Inferior parietal cortex (tissue), 1 donor: ENCODE results near the gene FKBP10.

Source experiments
- DNase-seq: peaks from one replicate; pipeline ENCODE4 v3.0.0-alpha.2; 2016; ENCODE audit errors: extremely low spot score

Gene FKBP10

DNA sequence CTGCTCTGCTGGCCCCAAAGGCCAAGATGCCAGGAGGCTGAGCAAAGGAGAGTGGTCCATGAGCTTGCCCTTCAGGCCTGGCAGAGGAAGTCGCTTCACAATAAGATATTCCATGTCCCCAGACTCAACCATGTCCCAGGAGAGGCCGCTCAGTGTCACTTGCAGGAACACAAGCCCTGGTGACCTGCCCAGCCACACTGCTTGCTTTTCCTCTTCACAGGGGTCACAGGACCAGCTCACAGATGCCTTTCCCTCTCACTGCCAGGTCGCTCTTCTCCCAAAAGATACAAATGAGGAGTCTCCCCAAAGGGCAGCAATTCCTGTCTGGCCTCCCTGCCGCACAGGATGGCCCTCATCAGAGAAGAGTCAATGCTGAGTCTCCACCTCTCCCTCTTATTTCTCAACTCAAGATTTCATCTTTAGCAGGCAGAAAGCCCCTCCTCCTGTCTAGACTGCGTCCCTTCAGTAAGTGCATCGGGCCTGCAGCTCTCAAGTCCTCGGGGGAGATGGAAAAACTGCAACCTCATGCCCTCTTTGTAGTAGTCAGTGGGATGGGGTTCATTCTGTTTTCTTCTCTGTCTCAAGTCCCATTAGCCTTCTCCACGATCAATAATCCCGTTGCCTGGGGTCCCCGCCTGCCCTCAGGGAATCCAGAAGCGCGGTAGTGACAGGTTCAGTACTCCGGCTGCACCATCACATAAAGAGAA lies 31.2 kb upstream of the FKBP10 start:
- no peak for DNase-seq

DNA sequence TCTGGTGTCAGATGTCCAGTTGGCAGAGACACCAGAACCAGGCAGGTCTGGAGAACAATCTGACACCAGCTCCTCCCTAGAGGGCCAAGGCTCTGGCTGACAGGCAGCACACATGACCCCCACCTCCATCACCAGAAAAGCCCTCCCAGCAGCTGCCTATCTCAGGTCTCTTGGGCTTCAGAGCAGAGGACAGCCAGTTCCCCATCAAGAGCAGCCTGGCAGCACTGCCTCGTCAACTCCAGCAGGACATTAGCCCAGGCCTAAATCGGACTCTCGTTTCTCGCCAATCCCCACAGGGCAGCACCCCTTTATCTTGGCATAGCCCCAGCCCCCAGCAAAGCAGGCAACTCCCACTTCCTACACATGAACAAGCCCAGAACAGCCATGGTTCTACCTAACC lies 30.7 kb upstream of the FKBP10 start:
- DNase-seq = no peak

DNA sequence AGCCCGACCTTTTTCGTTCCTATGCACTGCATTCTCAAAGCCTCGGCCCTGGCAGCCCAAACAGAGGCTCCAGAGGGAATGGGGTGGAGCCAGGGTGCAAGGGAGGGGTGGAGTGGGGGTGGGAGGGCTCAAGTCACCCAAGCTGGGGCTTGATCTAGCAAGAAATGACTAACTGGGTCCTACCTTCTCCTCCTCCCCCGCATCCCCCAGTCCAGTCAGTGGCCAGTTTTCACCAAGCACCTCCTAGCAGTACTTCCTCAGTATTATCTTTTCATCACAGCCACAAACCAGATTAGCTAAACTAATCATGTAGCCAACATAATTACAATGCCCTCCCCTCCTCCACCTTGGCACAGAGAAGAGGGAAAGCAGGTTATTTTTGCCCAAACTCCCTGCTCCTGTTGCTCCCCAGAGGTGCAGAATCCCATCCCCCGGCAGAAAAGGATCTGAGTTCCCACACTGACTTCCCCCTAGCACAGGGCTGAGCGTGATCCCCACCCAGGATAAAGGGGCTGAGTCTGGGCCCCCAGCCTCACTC lies 28.5 kb upstream of the FKBP10 start:
- DNase-seq = no peak

DNA sequence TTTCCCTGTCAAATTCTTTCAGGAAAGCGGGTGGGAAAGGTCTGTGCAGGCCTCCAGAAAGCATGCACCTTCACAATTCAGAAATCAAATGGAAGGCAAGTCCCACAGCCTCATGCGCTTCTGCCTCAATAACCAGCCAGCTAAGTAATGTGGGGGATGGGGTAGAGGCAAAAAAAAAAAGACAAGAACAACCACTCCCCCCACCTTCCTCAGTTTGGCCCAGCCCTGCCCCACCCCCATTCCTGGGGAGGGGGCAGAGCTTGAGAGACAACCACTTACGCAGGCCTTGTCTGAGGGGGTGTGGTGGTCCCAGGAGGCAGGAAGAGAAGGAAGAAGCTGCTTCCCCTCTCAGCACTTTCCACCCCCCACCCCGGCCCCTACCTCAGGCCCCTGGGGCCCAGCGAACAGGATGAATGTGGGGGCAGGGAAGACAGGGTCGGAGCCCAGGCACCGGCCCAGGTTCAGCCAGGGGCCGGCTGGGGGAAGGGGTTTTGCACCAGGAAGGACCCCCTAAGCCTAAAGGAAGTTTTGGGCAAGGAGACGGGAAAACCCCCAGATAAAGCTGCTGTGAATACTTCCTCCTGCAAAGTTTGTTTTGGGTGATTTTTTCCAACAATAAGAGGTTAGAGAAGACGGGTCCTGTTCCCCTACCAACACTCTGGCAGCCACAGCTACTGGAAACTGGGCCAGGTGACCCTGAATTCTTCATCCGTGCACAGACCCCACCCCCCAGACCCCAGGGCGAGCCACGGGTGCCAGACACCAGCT lies 27.5 kb upstream of the FKBP10 start:
- DNase-seq = no peak

DNA sequence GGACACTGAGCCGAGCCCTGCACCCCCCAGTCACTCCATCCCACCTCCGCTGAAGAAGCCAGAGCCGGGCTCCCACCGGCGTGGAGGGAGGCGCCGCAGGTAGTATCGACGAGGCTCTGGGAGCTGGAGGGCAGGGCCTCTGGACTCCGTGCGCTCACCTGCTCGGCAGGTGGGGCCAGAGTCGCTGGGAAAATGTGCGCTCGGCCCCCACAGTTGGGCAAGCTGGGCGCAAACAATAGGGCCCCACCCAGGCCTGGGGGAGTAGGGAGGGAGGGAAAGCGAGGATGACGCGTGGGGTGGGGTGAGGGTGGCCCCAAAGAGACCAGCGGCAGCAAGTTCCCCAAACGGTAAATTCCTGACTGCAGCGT lies 27.0 kb upstream of the FKBP10 start:
- DNase-seq = no peak

DNA sequence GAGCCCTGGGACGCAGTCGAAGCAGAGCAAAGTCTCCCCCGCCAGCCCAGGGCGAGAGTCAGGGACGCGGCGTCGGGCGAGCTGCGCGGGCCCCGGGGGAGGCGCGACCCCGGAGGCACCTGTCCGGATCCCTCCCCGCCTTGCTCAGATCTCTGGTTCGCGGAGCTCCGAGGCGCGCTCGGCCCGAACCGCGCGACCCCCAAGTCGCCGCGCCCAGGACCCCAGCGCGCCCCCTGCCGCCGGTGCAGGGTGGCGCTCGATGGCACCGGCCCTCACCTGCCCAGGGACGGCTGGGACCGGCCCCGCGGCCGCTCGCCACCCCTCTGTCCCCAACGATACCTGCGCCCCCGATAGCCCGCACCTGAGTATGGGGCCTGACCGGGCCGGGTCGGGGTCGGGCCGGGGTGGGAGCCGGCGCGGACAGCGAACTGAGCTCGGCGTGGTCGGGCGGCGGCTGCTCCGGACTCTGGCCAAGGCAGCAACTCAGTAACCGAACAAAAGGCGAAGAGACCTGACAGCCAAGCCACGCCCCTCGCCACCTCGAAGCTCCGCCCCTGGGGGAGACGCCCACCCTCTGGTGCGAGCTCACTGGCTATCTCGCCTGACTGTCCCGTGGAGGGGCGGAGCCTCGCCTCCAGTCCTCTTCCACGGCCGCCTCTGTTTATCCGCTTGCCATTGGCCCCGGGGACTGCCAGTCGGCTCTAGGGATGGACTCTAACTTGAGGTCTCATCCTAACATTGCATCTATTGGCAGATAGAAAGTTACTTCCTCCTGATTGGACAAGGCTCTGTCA lies 26.4 kb upstream of the FKBP10 start, which contains the start of gene JUP:
Gene JUP (minus strand): TSS at position 485 of the 794 bp plus-strand sequence. CDS start 14,857 bp downstream, outside the sequence.
- peak; percentile 99 for DNase-seq

DNA sequence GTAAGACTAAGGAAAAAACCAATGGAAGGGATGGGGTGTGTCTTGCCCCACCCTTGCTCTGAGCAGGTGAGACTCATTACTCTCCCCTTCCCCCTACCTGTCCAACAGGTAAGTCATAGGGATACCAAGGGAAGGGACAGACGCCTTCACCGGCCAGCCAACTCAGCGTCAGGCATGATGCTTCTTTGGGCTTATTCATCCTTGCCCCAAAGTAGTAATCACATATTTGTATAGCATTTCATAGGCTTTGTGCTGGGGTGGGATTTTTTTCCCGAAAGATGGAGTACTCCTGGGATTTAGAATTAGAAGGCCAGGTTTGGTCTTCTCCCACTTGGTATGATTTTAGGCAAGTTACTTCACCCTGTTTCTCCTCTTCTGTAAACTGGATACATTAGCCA lies 25.8 kb upstream of the FKBP10 start:
- no peak for DNase-seq

DNA sequence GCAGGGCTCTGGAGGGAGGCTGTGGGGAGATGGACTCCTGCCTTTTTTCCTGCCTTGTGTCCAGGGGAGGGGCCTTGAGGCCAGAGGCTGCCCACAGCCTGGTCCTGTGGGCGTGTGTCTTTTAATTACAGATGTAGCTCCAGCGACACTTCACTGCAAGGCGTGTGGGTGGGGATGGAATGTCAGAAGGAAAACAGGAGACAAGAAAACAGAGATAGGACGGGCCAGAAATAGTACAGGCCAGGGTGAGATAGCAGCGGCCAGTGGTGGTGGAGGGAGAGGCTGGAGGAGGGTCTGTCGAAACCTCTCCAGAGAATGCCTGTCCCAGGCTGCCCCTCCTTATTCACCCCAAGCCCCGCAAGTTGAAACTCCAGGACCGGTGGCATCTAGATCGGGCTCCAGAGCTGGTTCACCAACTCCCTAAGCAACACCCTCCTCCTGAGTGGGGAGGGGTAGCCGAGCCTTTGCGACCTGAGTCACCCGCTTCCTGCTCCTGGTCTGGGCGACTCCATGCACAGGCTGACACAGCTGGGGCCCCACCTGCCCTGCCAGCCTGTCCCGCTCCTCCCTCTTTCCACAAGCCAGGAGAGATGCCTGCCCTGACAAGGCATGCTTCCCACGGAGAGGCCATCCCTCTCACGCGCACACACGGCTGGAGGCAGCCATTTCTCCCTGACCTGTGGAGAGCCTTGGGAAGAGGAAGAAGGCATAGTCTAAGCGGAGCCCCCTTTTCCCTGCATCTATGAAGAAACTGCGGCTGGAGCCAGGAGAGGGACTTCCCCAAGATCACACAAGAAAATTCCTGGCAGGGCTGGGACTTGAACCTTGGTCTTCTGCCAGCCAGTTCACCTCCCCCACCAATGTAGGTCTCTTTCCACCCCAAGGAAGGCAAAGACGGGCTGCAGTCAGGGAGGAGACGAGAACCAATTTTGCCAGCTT lies 19.7 kb upstream of the FKBP10 start:
- DNase-seq = no peak

DNA sequence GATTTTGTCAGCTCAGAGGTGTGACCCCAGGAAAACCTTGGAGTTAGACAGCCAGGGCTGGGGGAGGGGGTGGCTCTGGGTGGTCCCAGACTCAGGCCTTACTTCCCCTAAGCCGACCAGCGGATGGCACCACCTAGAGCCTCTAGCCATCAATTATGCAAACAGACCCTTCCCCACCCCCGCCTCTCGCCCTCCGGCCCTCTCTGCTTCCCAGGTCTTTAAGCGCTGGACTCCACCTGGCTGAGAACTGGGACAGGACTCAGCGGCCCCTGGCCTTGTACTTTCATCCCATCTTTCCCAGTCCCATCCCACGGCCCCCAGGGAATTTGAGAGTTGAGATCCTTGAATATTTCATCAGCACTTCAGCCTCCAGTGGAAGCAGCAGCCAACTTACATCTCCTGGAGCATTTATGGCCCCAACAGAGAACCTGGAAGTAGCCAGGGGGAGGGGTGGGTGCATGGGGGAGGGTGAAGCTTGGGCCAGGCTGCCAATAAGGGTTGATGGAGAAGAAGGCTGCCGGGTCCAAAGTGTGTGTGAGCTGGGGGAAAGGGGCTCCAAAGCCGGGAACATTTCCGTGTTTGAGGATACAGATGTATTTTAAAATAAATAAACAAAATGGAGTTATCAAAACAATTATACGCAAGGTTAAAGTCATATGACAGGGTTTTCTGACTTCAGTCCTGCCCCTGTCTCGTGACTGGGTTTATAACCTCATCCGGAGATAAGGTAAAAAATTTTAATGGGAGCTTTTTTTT lies 18.8 kb upstream of the FKBP10 start:
- DNase-seq = no peak

DNA sequence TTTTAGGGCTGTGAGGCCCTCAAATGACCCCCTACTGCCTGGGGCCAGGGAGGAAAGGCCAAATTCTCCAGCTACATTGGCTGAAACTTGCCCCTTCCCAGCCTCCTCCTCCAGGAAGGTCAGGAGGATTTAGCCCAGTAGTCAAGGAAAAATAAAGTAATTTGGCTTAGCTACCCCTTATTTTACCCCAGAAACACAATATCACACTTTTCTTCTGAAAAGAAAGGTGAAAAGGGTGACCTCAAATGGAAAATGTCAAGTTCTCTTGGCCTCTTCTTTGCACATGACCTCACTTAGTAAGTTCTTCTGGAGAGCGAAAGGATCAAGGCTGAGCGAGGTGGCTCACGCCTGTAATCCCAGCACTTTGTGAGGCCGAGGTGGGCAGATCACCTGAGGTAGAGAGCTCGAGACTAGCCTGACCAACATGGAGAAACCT lies 18.2 kb upstream of the FKBP10 start:
- DNase-seq = no peak

DNA sequence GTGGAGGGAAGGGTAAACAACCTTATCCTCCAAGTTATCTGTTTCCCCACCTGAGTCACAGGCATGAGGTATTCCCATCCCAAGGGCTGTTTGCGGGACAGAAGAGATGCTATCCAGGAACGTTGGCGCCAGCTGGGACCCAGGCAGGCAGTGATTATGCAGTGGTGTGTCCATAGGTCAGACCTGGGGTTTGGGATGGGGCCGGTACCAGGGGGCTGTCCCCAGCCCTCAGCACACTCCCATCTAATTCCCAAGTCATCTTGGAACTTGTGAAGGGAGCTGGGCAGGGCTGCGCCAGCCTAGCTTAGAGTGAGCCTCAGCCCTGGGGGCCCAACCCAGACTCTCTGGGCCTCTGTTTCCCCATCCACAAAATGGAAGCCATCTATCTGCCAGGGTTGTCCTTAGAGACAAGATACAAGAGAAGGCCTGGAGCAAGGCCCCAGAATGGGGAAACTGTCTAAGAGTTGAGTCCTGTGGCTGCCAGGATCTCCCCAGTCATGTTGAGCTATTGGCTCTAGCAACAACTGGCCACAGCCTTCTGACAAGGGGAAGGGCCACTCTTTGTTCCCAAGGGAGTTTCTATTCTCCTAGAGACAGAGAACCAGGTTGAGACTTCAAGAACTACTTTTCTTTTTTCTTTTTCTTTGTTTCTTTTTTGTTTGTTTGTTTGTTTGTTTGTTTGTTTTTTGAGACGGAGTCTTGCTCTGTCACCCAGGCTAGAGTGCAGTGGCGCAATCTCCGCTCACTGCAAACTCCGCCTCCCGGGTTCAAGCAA lies 16.5 kb upstream of the FKBP10 start:
- no peak for DNase-seq

DNA sequence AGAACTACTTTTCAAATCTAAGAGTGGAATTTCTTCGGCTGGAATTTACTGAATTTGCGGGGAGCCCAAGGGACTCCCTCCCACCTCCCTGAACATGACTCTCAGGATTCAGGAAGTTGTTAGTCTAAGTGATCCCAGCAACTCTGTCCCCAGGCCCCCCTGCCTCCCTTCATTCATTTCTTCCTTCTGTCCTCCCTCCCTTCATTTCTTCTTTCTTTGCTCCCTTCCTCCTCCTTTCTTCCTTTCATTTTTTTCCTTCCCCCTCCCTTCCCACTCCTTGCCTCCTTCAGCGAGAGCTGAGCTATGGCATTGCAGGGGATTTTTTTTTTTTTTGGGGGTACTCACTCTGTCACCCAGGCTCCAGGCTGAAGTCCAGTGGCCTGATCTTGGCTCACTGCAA lies 15.4 kb upstream of the FKBP10 start:
- no peak for DNase-seq

DNA sequence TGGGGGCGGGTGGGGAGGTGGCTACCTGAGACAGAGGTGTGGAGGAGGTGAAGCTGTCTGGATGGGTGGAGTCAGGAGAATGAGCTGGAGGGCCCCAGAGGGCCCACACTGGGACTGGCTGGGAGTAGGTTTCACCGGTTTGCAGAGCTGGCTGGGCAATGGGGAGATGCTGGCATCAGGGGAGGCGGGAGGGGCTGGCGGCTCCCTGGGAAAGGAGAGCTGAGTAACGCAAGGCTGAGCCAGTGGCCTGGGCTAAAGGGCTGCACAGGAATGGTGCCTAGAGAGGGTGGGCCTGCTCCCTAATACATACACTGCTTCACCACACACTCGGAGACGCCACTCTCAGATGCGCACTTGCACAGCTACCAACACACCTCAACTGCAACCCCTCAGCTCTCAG lies 13.4 kb upstream of the FKBP10 start:
- no peak for DNase-seq

DNA sequence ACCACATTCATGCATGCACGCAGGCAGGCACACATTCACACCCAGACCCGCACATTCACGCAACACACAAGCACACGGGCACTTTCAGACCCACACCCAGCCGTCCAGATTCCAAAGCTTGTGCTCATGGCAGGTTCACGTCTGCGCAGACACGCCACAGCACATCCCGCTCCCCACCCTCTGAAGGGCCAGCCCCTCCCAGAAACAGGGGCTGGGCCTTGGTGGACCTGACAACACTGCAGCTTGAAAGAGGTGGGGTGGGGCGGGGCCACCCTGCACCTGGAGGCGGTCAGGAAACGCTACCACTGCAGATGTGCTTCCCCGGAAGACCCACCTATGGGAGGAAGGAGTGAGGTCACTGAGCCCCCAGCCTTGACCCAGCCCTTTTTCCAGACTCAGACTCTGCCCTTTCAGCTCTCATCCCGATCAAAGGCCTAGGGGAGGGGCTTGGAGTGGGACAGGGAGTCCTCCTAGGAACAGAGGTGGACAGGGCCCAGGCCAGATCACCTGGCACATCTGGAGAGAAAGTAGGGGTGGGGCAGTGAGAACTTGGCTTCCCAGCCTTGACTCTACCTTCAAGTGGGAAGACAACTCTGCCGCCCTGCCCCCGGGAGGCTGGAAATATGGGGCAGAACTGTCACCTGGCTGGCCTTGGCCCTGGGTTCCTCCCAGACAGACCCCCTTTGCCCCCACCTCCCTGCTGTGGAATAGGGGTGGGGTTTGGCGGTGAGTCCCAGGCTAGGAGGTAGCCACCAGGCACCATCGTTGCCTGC lies 12.0 kb upstream of the FKBP10 start:
- DNase-seq = no peak

DNA sequence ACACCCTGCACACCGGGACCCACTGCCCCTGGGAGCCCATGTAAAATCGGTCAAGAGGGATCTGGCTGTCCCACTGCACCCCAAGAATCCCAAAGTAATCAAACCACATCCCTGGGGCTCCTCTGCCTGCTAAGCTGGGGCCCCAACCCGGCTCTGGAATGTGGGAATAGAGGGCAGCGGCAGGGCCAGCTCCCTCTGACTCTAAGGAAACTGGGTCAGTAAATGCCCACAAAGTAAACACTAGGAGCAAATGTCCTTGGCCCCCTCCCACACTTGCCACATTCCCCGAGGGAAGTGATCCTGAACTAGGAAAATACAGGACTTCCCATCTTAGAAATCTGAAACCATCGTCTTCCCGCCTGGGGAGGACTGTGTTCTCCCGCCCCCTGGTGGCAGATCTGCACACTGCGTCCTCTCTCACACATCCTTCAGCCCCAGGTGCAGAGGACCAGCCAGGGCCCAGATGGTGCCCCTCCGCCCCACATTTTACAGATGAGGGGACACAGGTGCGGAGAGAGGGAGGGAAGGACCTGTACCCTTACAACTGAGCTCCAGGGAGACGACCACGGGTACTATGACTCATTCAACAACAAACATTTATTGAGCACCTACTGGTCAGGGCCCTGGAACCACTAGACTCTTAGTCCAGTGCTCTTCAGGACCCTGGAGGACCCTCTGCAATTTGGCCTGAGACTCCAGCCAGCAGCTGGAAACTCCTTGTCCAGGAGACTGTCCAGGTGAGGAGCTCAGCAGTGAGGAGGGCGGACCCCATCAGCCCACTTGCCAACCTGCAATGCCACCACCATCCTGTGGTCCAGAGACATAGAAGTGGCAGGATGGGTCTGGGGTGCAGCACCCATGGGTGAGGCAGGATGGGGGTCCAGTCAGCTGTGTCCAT lies 11.2 kb upstream of the FKBP10 start:
- DNase-seq = peak; percentile 87

DNA sequence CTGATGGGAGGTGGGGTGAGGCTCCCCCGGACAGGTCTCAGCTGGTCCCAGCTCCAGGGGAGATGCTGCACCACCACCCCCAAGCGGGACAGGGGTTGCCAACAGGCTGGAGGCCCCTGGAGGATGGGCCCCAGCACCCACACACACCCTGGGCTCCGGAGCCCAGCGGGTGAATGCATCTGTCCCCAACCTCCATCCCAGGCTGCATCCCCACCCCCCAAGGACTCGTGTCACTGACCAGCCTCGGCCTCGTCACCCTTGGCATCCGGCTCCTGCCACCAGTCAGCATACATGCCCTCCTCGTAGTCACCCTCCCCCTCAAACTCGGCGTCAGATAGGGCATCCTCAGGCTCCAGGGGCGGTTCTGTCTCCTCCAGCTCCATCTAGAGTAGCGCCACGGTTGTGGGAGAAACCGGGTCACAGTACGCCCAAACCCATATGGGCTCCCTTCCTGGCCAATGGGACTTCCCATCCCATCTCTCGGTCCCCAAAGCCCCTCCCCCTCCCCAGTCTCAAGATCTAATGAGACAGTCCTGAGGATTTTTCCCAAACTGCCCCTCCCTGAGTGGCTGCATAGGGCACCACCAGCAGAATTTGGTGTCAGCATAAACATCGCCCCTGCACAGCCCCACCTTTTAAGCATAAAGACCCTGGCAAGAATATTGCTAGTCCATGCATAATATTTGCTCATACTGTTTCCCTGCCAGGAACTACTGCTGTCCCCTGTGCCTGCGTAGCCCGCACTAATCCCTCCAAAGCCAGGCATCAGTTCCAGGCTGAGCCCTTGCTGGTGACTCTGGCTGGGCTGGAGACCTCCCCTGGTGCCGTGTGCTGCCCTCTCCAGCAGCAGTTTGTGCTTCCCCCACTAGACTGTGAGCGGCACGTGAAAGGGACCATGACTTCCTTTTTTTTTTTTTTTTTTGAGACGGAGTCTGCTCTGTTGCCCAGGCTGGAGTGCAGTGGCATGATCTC lies 9.5 kb upstream of the FKBP10 start:
- DNase-seq = no peak
